Measurements from ENCODE around the gene CDK5RAP1. TPM values are rescaled to one million over a fixed set of nuclear protein-coding genes. Genes with fewer than 3 reads are reported as not detected.
"Not testable (repeated sequence)": the region's sequence is repeated elsewhere in the genome, so short reads cannot be mapped to it uniquely, and the experiment has no call there.

CDK5RAP1 gene
- total RNA-seq, 2 donors from 2014 or later, result 45.2 to 59.7 TPM

GRCh38 chr20:33391722-33392415 lies 9.4 kb downstream of the CDK5RAP1 start:
- no peaks in the 10 kb centered on the region for H3K4me1 Mint-ChIP-seq
- Histone ChIP-seq H3K4me1 (ENCODE audit: control insufficient read depth, insufficient read depth, low read length) (no peaks in the 10 kb centered on the region), H3K9ac (ENCODE audit: extremely low read depth, low read length, poor library complexity, severe bottlenecking) (no peak overlapping the region), H3K4me3 (ENCODE audit: low read length) (no peak overlapping the region), H3K27me3 (ENCODE audit: control insufficient read depth, insufficient read depth, low read length, poor library complexity, severe bottlenecking) (no peaks in the 10 kb centered on the region), H3K27ac (ENCODE audit: low read depth, low read length) (no peak overlapping the region), H3K36me3 (ENCODE audit: control insufficient read depth, insufficient read depth, low read length) (peaks cover 63% of the 10 kb centered on the region), H3K9me3 (ENCODE audit: control insufficient read depth, low read length) (peaks cover 5% of the 10 kb centered on the region)
- H3K4me3 Mint-ChIP-seq, result no peak overlapping the region
- H3K9me3 Mint-ChIP-seq, result peaks cover 16% of the 10 kb centered on the region
- no peak overlapping the region for H3K27ac Mint-ChIP-seq
- H3K36me3 Mint-ChIP-seq (ENCODE audit: low read depth), result peaks cover 85% of the 10 kb centered on the region
- TF ChIP-seq, protein P1, sequence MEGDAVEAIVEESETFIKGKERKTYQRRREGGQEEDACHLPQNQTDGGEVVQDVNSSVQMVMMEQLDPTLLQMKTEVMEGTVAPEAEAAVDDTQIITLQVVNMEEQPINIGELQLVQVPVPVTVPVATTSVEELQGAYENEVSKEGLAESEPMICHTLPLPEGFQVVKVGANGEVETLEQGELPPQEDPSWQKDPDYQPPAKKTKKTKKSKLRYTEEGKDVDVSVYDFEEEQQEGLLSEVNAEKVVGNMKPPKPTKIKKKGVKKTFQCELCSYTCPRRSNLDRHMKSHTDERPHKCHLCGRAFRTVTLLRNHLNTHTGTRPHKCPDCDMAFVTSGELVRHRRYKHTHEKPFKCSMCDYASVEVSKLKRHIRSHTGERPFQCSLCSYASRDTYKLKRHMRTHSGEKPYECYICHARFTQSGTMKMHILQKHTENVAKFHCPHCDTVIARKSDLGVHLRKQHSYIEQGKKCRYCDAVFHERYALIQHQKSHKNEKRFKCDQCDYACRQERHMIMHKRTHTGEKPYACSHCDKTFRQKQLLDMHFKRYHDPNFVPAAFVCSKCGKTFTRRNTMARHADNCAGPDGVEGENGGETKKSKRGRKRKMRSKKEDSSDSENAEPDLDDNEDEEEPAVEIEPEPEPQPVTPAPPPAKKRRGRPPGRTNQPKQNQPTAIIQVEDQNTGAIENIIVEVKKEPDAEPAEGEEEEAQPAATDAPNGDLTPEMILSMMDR (conservative IDR thresholded peaks at IDR 0.05), result no peak
- 96% methylated on average over 8 to 9 of the region's 9 CpGs for WGBS, 2 experiments (ENCODE audit: insufficient coverage in 1 of 2, insufficient read length in 1 of 2)
- DNase-seq, result no peak
- no peaks in the 10 kb centered on the region for H3K27me3 Mint-ChIP-seq (ENCODE audit: insufficient read depth)

DNA sequence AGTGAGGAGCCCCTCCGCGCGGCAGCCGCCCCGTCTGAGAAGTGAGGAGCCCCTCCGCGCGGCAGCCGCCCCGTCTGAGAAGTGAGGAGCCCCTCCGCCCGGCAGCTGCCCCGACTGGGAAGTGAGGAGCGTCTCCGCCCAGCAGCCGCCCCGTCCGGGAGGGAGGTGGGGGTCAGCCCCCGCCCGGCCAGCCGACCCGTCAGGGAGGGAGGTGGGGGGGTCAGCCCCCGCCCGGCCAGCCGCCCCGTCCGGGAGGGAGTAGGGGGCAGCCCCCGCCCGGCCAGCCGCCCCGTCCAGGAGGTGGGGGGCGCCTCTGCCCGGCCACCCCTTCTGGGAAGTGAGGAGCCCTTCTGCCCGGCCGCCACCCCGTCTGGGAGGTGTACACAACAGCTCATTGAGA lies 12.0 kb downstream of the CDK5RAP1 start:
- peaks cover 83% of the 10 kb centered on the region for H3K36me3 Mint-ChIP-seq (ENCODE audit: low read depth)
- peaks cover 68% of the 10 kb centered on the region for H3K36me3 ChIP-seq (ENCODE audit: control insufficient read depth, insufficient read depth, low read length)
- not testable (repeated sequence) for H3K9ac ChIP-seq (ENCODE audit: extremely low read depth, low read length, poor library complexity, severe bottlenecking); H3K27me3 ChIP-seq (ENCODE audit: control insufficient read depth, insufficient read depth, low read length, poor library complexity, severe bottlenecking); H3K27me3 Mint-ChIP-seq (ENCODE audit: insufficient read depth); H3K27ac Mint-ChIP-seq; H3K27ac ChIP-seq (ENCODE audit: low read depth, low read length); H3K4me1 ChIP-seq (ENCODE audit: control insufficient read depth, insufficient read depth, low read length); H3K4me3 ChIP-seq (ENCODE audit: low read length); DNase-seq; H3K4me3 Mint-ChIP-seq; H3K4me1 Mint-ChIP-seq; H3K9me3 ChIP-seq (ENCODE audit: control insufficient read depth, low read length)
- H3K9me3 Mint-ChIP-seq, result peaks cover 16% of the 10 kb centered on the region
- 96 to 98% methylated on average over 15 to 31 of the region's 36 CpGs for WGBS, 2 experiments (ENCODE audit: insufficient coverage in 1 of 2, insufficient read length in 1 of 2)

DNA sequence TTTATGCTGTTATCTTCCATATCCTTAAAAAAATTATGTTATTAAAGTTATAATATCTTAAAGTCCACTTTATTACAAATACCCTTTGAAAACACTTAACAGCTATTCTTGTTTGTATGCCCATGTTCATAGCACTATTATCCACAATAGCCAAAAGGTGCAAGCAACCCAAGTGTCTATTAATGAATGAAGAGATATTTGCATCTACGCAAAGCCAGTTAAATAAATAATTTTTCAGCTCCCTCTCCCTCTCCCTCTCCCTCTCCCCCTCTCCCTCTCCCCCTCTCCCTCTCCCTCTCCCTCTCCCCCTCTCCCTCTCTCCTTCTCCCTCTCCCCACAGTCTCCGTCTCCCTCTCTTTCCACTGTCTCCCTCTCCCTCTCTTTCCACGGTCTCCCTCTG lies 13.1 kb downstream of the CDK5RAP1 start:
- 100% methylated on average over 2 of the region's 3 CpGs; no CpG with 5 or more reads in 1 of the 2 experiments for WGBS, 2 experiments (ENCODE audit: insufficient coverage in 1 of 2, insufficient read length in 1 of 2)
- Histone ChIP-seq H3K4me1 (ENCODE audit: control insufficient read depth, insufficient read depth, low read length) (no peaks in the 10 kb centered on the region), H3K4me3 (ENCODE audit: low read length) (no peak overlapping the region), H3K27ac (ENCODE audit: low read depth, low read length) (no peak overlapping the region), H3K9ac (ENCODE audit: extremely low read depth, low read length, poor library complexity, severe bottlenecking) (no peak overlapping the region), H3K9me3 (ENCODE audit: control insufficient read depth, low read length) (peaks cover 5% of the 10 kb centered on the region), H3K27me3 (ENCODE audit: control insufficient read depth, insufficient read depth, low read length, poor library complexity, severe bottlenecking) (no peaks in the 10 kb centered on the region), H3K36me3 (ENCODE audit: control insufficient read depth, insufficient read depth, low read length) (peaks cover 65% of the 10 kb centered on the region)
- H3K27me3 Mint-ChIP-seq (ENCODE audit: insufficient read depth), result no peaks in the 10 kb centered on the region
- H3K27ac Mint-ChIP-seq, result no peak overlapping the region
- no peak overlapping the region for H3K4me3 Mint-ChIP-seq
- peaks cover 16% of the 10 kb centered on the region for H3K9me3 Mint-ChIP-seq
- TF ChIP-seq, protein P1 (conservative IDR thresholded peaks at IDR 0.05), result no peak
- no peak for DNase-seq
- peaks cover 80% of the 10 kb centered on the region for H3K36me3 Mint-ChIP-seq (ENCODE audit: low read depth)
- no peaks in the 10 kb centered on the region for H3K4me1 Mint-ChIP-seq
